HG02852 (cell line): ENCODE results near the gene NCAPH2.

ENCODE experiments used
- ATAC-seq: cut with Tn5 transposase; IDR thresholded peaks from one replicate; pipeline ENCODE4 v1.9.1; 2021; ENCODE audit warnings: mild to moderate bottlenecking, moderate library complexity; ENCODE audit not compliant: unreplicated experiment

NCAPH2 gene

GRCh38 chr22:50507991-50508884, at the start of gene NCAPH2:
TSS of gene NCAPH2 (plus strand) at chr22:50508224. CDS start at chr22:50508338, 114 bp downstream.
- peak; percentile 40 for ATAC-seq

- ATAC-seq: no peak
These were observed 49.0 kb upstream of the NCAPH2 start for GRCh38 chr22:50459016-50459415.

DNA sequence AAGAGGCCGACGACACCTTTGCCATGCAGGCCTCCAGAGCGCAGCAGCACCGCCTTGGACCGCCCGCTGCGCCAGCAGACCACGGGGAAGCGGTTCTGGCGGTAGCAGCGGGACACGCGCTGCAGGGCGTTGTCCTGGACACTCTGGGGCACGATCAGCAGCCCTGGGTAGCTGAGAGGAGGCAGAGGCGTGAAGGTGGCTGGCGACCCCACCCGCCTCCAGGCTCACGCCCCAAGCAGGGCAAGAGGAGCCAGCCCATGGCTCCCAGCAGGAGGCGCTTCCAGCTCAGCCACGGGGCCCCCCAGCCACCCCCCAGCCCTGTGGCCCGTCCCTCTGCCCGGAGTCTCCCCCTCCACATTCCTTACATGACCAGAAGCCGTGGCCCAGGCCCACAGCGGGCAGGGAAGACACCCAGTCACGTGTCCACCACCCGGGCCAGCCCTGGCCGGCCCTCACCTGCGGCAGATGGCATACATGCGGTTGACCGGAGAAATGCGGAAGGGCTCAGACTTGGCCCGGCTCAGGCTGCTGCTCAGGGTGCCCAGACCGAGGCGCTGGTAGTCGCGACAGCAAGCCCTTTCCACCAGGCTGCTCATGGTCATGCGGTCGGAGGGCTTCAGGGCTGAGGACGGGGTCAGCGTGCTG, 48.4 kb upstream of the NCAPH2 start:
- ATAC-seq: no peak

GRCh38 chr22:50460938-50461337, 47.1 kb upstream of the NCAPH2 start:
- ATAC-seq: no peak

GRCh38 chr22:50461536-50461935, 46.5 kb upstream of the NCAPH2 start:
- ATAC-seq: no peak

DNA sequence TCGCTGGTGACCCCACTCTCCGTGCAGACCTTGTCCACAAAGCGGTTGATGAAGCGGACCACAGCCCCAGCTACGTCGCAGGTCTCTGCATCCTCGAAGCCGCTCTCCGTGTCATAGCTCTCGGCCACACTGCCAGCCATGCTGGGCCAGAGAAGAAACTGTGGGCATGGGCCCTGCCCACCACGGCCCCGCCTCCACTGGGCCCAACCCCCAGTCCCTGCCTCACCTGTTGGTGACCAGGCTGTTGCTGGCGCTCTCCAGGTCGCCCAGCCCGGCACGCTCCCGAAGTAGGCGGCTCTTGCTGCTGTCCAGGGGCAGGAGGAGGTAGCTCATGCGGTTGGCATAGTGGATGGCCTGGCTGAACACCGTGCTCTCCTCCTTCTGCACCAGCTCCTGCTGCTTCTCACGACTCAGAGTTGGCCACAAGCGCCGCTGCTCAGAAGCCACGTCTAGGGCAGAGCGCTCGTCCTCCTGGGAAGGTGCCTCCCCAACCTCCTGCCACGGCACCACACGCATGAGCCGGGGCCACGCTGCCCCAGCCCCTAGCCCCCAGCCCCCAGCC, 46.0 kb upstream of the NCAPH2 start:
- no peak for ATAC-seq

- ATAC-seq: no peak
These were observed 44.7 kb upstream of the NCAPH2 start for GRCh38 chr22:50463188-50463900.

DNA sequence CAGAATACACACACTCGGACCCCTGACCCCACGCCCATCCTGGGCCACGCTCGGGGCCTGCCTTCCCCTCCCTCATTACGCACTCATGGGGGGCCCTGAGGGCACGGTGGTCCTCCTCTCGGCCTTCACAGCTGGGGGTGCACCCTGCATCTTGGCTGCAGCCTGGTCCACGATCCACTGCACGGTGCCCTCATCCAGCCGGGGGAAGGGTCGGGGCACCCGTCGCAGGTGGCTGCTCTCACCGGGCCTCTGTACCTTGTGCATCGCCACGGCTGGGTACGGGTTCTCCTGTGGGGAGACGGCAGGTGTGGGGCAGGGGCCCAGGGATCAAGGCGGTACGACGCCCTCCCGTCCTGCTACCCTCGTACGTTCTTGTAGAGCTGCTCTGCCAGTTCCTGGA, 43.6 kb upstream of the NCAPH2 start:
- ATAC-seq: no peak

DNA sequence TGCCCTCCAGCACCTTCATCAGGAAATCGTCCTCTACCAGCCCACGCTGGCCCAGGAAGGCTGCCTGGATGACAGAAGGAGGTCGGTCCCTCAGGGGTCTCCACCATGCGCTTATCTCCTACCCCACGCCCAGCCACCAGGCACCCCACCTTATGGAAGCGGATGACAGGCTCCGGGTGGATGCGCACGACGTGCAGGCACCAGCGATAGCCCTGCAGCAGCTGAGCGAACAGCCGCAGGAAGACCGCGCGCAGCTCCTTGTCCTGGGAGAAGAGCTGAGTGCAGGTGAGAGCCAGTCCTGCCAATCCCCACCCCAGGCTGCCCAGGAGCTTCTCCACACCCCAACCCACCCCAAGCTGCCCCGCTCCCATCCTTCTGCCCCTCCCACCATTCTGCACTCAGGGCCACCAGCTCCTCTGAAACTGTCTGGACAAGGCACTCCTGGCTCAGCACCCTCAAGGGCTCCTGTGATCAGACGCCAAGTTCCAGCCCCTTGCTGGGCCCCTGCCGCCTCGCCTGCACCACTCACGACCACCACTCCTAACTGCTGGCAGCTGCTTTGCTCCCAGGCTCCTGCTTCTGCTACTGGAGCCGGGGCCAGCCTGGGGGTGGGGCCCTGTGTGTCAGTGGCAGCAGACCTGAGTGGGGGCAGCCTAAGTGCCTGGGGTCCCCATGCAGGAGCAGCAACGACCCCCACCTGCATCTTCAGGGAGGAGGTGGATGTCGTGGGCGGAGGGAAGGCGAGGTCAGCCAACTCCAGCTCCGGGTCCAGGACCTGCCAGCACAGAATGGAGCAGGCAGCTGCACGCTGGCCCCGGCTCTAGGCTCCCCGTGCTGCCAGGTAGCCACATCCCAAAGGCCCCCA, 42.7 kb upstream of the NCAPH2 start:
- ATAC-seq: no peak

GRCh38 chr22:50467341-50467740, 40.7 kb upstream of the NCAPH2 start:
- no peak for ATAC-seq

DNA sequence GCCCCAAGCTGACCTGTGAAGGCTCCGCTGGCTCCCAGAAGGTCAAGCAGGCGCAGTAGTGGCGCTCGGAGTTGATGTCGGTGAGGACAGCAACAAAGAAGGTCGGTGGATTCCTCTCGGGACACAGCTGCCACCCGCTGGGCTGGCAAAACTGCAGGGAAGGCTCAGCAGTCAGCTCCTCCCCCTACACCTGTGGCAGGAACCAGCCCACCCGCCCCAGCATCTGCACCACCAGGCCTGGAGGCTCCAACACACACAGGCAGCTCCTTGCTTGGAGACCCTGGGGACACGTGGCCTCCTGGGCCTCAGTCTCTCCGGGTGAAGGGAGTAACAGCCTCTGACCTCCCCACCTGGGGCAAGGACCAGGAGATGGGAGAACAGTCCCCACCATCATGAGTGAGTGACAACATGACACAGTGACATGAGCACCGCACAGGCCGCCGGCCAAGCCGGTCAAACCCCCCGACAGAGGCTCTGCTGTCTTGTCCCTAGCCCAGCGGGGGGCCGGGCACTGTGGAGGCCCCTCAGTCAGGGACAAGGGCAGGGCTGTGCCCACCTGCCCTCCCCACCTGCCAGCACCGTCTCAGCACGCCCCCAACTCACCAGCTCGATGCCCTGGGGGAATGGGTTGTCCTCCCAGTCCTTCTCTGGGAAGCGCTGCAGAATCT, 40.1 kb upstream of the NCAPH2 start:
- no peak for ATAC-seq

- no peak for ATAC-seq
These were observed 39.4 kb upstream of the NCAPH2 start for GRCh38 chr22:50468626-50469025.

DNA sequence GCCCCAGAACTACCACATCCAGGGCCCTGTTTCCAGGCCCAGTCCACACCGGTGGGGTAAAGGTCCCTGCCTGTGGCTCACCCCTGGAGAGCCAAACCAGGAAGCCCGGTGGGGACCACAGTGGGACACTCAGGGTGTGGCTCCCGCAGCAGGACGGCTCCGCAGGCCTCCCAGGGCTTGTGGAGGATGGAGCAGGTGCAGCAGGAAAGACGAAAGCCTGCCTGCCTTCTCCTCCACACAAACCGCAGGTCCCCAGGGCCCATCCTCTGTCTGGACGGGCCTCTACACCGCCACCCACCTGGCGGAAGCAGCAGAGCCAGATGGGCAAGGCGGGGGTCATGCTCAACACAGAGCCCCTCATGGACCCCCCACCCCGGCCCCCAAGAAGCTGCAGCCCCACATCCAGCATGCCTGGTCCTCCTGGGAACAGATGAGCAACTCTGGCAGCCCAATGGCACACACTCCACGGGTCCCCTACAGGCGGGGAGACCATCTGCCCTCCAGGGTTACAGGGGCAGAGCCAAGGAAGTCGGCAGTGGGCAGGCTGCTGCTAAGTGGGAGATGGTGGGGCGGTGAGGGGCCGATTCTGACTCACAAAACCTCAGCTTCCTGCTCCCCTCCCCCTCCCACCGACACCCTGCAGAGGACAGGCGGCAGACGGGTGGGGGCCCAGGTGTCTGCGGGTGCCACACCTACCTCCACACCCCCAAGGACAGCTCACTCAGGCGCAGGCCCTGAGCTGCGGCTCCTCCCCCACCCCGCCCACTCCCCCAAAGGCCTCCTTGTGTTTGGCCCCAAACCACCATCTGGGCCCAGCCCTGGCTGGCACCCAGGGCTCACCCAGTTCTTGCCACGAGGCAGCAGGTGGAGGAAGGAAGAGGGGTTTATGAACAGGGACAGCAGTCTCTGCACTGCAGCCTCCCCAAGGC, 38.4 kb upstream of the NCAPH2 start:
- ATAC-seq: peak; percentile 44

DNA sequence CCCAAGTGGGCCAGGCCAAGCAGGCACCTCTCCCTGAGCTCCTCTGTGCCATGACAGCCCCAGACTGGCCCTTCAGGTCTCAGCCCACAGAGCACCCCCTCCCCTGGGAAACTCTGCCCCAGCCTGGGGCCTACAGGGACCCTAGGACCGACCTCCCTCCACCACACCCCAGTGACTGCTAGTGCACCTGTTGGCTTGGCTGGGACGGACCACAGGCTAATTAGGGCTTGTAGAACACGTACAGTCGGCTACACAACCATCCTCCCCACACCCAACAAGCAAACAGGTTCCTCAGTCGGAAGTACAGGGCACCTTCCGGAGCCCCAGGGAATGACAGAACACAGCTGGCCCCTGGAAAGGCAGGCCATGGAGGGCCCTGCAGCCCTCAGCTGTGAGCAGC, 37.5 kb upstream of the NCAPH2 start:
- ATAC-seq: no peak

- no peak for ATAC-seq
These were observed 36.7 kb upstream of the NCAPH2 start for GRCh38 chr22:50471197-50471847.

DNA sequence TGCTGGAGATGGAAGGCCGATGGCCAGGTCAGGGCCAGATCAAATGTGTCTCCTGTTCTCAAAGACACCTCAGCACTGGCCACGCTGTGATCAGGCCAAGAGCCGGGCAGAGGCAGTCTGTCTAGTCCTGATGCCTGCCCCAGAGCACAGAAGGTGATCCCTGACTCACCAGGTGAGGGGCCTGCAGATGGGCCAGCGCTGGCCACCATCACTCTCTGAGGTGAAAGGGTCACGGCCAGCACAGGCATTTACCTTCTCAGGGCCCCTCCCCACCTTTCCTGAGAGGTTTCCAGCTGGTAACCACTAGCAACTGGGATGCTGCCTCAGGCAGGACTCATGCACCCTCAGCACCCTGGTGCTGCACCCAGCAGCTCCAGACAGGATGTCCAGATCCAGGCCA, 36.1 kb upstream of the NCAPH2 start:
- ATAC-seq: no peak

- no peak for ATAC-seq
These were observed 34.9 kb upstream of the NCAPH2 start for GRCh38 chr22:50473088-50473487.
